Measurements from ENCODE around the gene FZD8.

FZD8 gene

DNA sequence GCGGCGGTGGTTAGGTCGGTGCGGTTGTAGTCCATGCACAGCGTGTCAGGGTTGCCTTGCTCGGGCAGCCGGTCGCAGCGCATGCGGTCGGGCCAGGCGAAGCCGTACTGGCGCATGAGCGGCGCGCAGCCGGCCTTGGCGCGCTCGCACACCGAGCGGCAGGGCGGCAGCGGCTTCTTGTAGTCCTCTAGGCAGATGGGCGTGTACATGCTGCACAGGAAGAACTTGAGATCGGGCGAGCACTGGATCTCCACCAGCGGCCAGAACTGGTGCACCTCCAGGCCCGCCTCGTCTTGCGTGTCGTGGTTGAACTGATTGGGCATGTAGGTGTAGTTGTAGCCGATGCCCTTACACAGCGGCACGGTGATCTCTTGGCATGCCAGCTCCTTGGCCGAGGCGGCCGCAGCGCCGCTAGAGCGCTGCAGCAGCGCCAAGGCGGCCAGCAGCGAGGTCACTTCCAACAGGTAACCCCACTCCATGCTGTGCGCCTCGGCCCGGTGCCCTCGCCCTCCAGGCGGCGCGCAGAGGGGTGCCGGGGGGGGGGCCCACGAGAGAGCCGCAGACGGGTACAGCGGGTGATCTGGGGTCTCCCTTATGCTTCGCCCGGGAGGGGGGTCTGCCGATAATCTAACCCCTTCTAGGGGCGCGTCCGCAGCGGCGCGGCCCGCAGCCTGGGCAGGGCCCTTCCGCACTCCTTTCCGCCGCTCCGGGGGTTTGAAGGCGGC lies 983 bp downstream of the FZD8 start:
- DNase-seq: peak; percentile 51

DNA sequence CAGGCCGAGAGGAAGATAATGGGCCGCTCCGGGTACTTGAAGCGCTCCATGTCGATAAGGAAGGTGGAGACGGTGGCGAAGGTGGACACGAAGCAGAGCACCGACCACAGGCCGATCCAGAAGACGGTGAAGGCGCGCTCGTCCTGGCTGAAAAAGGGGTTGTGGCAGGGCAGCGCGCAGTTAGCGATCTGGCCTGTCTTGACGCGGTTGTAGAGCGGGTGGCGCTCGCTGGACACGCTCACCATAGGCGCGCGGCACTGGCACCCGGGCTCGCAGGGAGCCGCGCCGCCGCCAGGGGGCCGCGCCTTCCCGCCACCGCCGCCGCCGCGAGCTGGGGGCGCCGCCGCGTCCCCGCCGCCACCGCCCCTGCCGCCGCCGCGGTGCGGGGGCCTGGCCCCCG lies 1.6 kb downstream of the FZD8 start:
- peak; percentile 39 for DNase-seq

DNA sequence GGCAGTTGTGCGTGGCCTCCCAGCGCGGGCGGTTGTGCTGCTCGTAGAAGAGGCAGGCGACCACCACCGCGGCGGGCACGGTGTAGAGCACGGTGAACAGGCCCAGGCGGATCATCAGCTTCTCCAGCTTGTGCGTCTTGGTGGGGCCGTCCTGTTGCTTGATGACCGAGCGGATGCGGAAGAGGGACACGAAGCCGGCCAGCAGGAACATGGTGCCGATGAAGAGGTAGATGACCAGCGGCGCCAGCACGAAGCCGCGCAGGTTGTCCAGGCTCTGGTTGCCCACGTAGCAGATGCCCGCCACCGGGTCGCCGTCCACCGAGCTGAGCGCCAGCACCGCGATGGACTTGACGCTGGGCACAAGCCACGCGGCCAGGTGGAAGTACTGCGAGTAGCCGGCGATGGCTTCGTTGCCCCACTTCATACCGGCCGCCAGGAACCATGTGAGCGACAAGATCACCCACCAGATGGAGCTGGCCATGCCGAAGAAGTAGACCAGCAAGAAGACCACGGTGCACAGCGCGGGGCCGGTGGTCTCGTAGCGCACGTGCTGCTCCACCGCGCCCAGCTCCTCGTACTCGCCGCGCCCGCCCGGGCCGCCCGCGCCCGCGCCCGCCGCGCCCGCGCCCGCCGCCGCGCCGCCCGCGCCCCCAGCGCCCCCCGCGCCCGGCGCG lies 2.2 kb downstream of the FZD8 start:
- DNase-seq: no peak

- DNase-seq: no peak
Measured at GRCh38 chr10:35639021-35639727, 2.9 kb downstream of the FZD8 start.

- DNase-seq: no peak
Measured at GRCh38 chr10:35638101-35638500, 4.0 kb downstream of the FZD8 start.

GRCh38 chr10:35637462-35637861 lies 4.6 kb downstream of the FZD8 start:
- no peak for DNase-seq

- no peak for DNase-seq
Measured at GRCh38 chr10:35636956-35637355, 5.1 kb downstream of the FZD8 start.

DNA sequence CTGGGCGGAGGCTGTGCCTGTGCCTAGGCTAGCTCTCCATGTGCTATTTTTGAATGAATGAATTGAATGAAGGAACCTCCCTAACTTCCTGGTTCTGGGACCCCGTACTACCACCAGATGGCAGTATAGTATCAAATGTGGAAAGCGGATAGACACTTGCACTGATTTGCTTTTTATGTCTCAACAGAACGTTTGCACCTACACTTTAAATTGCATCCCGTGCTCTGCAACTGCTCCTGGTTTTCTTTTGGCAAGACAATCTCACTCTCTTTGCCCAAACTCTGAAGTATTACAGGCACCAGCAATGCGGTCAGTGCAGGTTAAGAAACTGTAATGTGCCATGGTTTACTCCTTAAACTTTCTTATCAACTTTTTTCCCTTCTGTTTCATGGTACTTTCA lies 6.5 kb downstream of the FZD8 start:
- peak; percentile 26 for DNase-seq

- DNase-seq: no peak
Measured at GRCh38 chr10:35633006-35633980, 8.8 kb downstream of the FZD8 start.

DNA sequence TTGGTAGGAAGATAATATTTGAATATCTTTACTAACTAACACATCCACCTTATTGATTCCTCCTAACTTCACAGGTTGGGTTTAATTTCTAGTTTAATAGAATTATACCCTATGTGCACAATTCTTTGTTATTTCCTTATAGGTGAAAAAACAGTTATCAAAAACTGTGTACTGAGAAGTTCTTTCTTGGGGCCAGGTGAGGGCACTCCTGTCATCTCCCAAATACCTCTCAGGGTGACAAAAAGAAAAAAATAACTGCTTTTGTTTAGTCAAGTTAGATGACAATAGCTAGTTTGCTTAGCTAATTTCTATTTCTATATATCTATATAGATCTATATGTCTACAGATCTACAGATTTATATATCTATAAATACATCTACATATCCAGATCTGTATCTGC lies 10.1 kb downstream of the FZD8 start:
- no peak for DNase-seq

DNA sequence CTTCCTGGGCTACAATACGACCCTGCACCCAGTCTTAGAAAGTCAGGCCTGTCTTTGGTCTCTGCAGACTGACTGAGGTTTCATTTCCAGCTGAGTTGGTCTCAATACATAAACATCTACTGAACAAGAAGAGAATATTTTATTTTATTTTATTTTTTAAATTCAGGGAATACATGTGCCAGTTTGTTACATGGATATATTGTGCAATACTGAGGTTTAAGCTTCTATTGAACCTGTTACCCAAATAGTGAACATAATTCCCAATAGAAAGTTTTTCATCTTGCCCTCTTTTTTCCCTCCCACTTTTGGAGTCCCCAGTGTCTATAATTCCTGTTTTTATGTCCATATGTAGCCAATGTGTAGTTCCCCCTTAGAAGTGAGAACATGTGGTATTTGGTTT lies 10.7 kb downstream of the FZD8 start:
- DNase-seq: no peak

DNA sequence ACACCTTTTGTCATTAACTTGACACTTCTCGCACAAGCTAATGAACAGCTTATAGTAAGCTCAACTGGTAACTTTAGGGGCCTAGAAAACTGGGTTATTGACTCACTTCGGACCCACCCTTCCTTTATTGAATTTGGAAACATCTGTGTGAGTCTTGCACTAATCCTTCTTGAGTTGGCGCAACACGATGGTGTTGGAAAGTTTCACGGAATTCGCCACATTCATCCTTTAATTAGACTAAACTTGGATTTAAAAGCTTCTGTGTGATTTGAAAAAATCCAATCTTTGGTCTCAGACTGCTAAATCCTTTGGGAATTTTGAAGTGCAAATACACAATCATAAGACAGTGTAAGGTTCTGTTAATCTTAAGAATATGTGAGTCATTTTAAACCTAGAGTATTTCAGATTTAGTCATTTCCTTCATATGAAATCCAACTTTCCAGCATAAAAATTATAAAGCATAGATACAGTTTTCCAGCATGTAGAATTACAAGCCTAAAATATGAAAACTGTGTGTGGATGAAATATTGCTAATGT lies 15.1 kb downstream of the FZD8 start:
- DNase-seq: no peak

DNA sequence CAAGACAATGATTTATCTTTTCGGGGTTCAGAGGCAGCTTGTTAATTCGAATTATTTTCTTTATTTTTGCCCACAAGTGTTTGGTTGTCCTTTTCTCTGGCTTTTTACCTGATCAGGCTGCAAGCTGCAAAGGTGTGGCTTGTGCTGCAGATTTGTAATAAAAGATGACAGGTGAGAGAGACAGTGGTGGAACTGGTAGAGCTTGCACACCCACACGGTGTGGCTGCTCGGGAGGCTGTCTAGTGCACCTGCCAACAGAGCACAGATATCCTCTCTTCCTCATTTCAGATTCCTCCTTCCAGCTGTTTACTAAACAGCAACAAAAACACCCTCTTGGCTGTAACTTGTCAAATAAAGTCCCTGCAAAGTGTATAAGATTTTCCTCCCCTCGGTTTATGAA lies 27.8 kb downstream of the FZD8 start:
- DNase-seq: no peak

DNA sequence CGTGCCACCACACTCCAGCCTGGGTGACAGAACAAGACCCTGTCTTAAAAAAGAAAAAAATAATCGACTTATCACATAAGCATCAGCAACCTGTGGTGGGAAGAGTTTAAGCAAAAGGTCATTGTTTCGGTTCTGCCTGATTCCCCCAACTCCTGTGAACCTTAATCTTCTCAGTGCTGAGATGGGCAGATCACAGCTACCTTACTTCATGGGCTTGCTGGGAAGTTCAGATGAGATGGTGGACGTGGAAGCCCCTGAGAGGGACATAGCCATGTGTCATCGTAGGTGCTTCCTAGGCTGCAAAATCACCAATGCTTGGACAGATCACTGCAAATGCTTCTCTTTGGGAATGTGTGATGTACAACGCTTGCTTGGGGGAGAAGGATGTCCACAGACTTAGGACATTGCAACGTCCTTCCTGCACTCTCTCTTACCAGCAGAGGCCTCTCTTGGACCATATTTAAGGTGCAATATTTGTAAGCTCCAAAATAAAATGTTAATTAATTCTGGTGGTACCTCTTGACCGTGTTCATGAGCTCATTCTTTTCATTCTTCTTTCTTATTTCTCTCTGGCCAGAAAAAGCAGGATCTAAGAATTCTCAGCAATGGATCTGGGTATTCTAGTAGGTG lies 28.4 kb downstream of the FZD8 start:
- no peak for DNase-seq

DNA sequence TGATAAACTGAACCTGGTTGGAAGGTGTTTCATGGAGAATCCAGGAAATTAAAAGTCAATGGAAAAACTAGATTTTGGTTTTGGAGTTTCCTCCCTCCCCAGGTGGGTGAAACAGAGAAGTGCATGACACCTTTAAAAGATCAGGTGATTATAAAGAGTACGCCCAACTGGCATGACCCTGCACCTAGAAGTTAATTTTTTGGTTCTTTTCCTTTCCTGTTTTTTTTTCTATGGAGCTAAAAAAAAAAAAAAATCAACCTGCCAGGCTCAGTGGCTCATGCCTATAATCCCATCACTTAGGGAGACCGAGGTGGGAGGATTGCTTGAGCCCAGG lies 29.0 kb downstream of the FZD8 start:
- DNase-seq: no peak

DNA sequence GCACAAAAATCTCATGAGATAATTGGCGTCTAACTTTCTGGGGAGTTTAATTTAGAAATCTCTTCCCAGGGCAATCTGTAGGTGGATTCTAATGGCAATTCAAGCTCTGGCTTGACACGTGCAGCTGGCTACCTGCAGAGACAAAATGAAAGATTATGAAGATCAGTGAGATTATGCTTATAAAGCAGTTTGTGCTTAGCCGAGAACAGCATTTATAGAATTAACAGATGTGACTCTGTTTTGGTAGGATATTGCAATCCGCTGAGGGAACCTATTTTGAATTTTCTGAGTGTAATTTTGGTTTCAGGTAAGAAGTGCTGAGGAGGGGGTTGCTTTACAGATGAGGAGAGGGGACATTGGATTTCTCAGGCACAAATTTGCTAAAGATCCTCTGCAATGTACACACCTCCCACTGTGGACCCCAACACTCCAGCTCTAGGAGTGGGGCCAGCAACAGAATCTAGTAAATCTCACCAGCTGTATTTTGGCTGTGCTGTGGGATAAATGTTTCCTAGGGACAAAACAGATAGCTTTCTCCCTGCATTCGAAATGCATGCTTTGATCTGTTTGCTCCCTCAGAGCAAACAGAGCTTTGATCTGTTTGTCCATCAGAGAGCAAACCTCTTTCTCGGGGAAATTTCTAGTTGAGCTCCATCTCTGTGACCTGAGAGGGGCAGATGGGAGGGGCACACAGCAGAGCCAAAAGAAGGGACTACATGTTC lies 29.6 kb downstream of the FZD8 start:
- DNase-seq: no peak

GRCh38 chr10:35611750-35612149 lies 30.3 kb downstream of the FZD8 start:
- no peak for DNase-seq

DNA sequence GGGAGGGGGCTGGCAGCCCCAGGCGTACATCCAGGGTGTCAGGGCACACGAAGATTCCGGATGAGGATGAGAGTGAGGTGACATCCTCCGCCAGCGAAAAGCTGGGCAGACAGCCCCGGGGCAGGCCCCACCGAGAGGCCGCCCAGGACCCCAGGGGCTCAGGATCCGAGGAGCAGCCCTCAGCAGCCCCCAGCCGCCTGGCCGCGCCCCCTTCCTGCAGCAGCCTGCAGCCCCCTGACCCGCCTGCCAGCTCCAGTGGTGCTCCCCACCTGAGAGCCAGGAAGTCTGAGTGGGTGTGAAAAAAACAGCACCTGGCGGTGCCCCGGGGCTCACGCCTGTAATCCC lies 33.8 kb downstream of the FZD8 start:
- no peak for DNase-seq

- DNase-seq: no peak
Measured at GRCh38 chr10:35607475-35608327, 34.4 kb downstream of the FZD8 start.

DNA sequence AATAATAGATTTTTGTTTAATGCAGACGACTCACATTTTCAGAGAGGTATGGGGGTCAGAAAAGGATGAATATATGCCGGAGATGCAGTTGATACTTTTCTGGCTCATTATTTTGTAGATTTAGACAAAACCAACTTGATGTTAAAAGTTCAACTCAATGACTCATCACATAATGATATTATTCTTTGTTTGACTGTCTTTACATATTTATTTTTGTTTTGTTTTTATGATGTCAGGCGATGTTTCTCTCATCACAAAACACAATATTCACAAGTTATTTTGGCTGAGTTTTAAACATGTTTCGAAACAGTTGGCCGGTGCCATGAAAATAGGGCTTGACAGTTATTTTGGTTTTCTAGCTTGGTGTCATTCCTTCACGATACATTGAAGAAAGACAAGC lies 35.7 kb downstream of the FZD8 start:
- no peak for DNase-seq

- no peak for DNase-seq
Measured at GRCh38 chr10:35605191-35605590, 36.9 kb downstream of the FZD8 start, which contains the start of gene GJD4. Gene GJD4 (plus strand): TSS chr10:35605341. CDS start chr10:35605568, 227 bp downstream.

All from activated naive CD4-positive, alpha-beta T cell treated with Interleukin-2 at 50 U/mL for 16 hours (primary cell).